ENCODE data around the gene PHETA2.

The PHETA2 gene

GRCh38 chr22:42076764-42077485 is 2.9 kb downstream of the PHETA2 start:
- DNase-seq (ENCODE audit: extremely low read depth, low read depth) = no peak
- TF ChIP-seq CTCF (IDR thresholded peaks at IDR 0.05; ENCODE audit: low read depth, low read length) = no peak

- no peak for TF ChIP-seq CTCF (IDR thresholded peaks at IDR 0.05; ENCODE audit: low read depth, low read length)
- DNase-seq (ENCODE audit: extremely low read depth, low read depth) = no peak
These were observed 3.6 kb downstream of the PHETA2 start for GRCh38 chr22:42077486-42078125.

GRCh38 chr22:42078469-42079318 is 4.6 kb downstream of the PHETA2 start:
- no peak for TF ChIP-seq CTCF (IDR thresholded peaks at IDR 0.05; ENCODE audit: low read depth, low read length)
- no peak for DNase-seq (ENCODE audit: extremely low read depth, low read depth)

GRCh38 chr22:42079319-42080251 is 5.5 kb downstream of the PHETA2 start, which contains the start of gene SMDT1:
Gene SMDT1, plus strand, starts transcription at chr22:42079700. Its CDS starts 69 bp downstream, at chr22:42079769.
- TF ChIP-seq CTCF (IDR thresholded peaks at IDR 0.05; ENCODE audit: low read depth, low read length) = no peak
- peak; percentile 96 for DNase-seq (ENCODE audit: extremely low read depth, low read depth)

- no peak for DNase-seq (ENCODE audit: extremely low read depth, low read depth)
- TF ChIP-seq CTCF (IDR thresholded peaks at IDR 0.05; ENCODE audit: low read depth, low read length) = no peak
These were observed 6.2 kb downstream of the PHETA2 start for GRCh38 chr22:42080287-42080686.

GRCh38 chr22:42083119-42083518 is 9.1 kb downstream of the PHETA2 start:
- DNase-seq (ENCODE audit: extremely low read depth, low read depth) = no peak
- TF ChIP-seq CTCF (IDR thresholded peaks at IDR 0.05; ENCODE audit: low read depth, low read length) = no peak
